K562 (cell line): ENCODE data around the gene TBC1D5. TPM values are rescaled to one million over a fixed set of nuclear protein-coding genes. Genes with fewer than 3 reads are reported as not detected.
"Not testable (repeated sequence)": the region's sequence is repeated elsewhere in the genome, so short reads cannot be mapped to it uniquely, and the experiment has no call there.

Experiments
- ATAC-seq: fragments of 200-7000 bp; cut with Tn5 transposase; 3 replicates; pipeline ENCODE4 v1.9.1; 2020; ENCODE audit warnings: moderate library complexity
- BruUV-seq: library from RNA; stranded (reverse); fragments of 400-500 nt; replicated peaks from 2 replicates; lab custom pipeline; 2021; lab: Mats Ljungman, UMichigan
- CTCF ChIA-PET: fragments of 300-600 bp; formaldehyde crosslinking; extraction: SDS; loops from one replicate; lab custom pipeline; 2021; ENCODE audit warnings: low intra/inter-chr PET ratio; lab: Yijun Ruan, JAX
- POLR2A ChIA-PET: fragments of 300-600, 350-650 bp; sonication (Branson Sonifier 250); formaldehyde crosslinking; extraction: SDS; loops from one replicate; lab custom pipeline; 2021; ENCODE audit warnings: antibody characterized with exemption, inconsistent platforms; lab: Yijun Ruan, JAX
- DNase-seq, 4 experiments: peaks; one replicate each; pipeline versions ENCODE4 v3.0.0 to v3.0.0-alpha.2; 2011 to 2018; ENCODE audit warnings: low spot score in 3 of 4, mixed read lengths in 3 of 4; ENCODE audit errors: extremely low read depth in 1 of 4
- FAIRE-seq: peaks from 2 replicates; lab custom pipeline; 2011; peaks lifted over from hg19 to GRCh38; lab: Jason Lieb, UNC
- H2AFZ ChIP-seq: 2 replicates; pipeline ENCODE4 v1.6.0; 2011; ENCODE audit warnings: low read depth, low read length, control low read depth, inconsistent platforms
- H3K27ac ChIP-seq: fragments of 200-600 bp; 3 replicates; pipeline ENCODE4 v1.8.0; 2011; ENCODE audit warnings: low read depth, mild to moderate bottlenecking, control low read depth, inconsistent platforms, low read length, moderate library complexity, mixed read lengths; ENCODE audit errors: extremely low read depth
- H3K27me3 ChIP-seq, 2 experiments: fragments of 300-600 bp in 1 of 2; 2 replicates in 1 of 2; 3 replicates in 1 of 2; pipeline versions ENCODE4 v1.6.0 to v1.8.0; 2011; ENCODE audit warnings: inconsistent platforms in 2 of 2, low read length in 2 of 2, mild to moderate bottlenecking in 1 of 2, mixed read lengths in 1 of 2, moderate library complexity in 1 of 2; ENCODE audit not compliant: control insufficient read depth in 2 of 2, insufficient read depth in 2 of 2
- H3K36me3 ChIP-seq: fragments of 300-600 bp; 3 replicates; pipeline ENCODE4 v1.8.0; 2011; ENCODE audit warnings: mild to moderate bottlenecking, low read length, inconsistent platforms; ENCODE audit not compliant: control insufficient read depth, insufficient read depth
- H3K4me1 ChIP-seq, 2 experiments: fragments of 200-600 bp in 1 of 2; replicated peaks in 1 of 2; 2 replicates in 1 of 2; 3 replicates in 1 of 2; pipeline versions ENCODE4 v1.5.1 to v1.8.0; 2011; ENCODE audit warnings: inconsistent platforms in 2 of 2, low read length in 2 of 2, mild to moderate bottlenecking in 1 of 2, mixed read lengths in 1 of 2, moderate library complexity in 1 of 2; ENCODE audit not compliant: control insufficient read depth in 2 of 2, insufficient read depth in 2 of 2
- H3K4me2 ChIP-seq: 2 replicates; pipeline ENCODE4 v1.6.1; 2011; ENCODE audit warnings: low read length, control low read depth, inconsistent platforms, mixed read lengths; ENCODE audit not compliant: insufficient read depth
- H3K4me3 ChIP-seq: fragments of 200-600 bp; sonication (generic), shearing (Covaris generic); 2 replicates; pipeline ENCODE4 v1.5.1; 2016; ENCODE audit warnings: control low read depth, inconsistent platforms
- H3K79me2 ChIP-seq: fragments of 200-600 bp; 3 replicates; pipeline ENCODE4 v1.8.0; 2011; ENCODE audit warnings: low read length, inconsistent platforms; ENCODE audit not compliant: control insufficient read depth, insufficient read depth
- H3K9ac ChIP-seq, 2 experiments: 2 replicates each; pipeline versions ENCODE4 v1.6.0 to v1.6.1; 2011; ENCODE audit warnings: low read depth in 2 of 2, low read length in 2 of 2, control low read depth in 1 of 2, inconsistent platforms in 1 of 2, mild to moderate bottlenecking in 1 of 2, mixed read lengths in 1 of 2; ENCODE audit not compliant: insufficient read depth in 1 of 2
- H3K9me1 ChIP-seq: one replicate; pipeline ENCODE4 v1.6.0; 2011; ENCODE audit warnings: inconsistent platforms, mild to moderate bottlenecking, low read length, moderate library complexity; ENCODE audit not compliant: control insufficient read depth, insufficient read depth
- H3K9me3 ChIP-seq: replicated peaks from 2 replicates; pipeline ENCODE4 v1.5.1; 2011; ENCODE audit warnings: low read depth, low read length, inconsistent platforms; ENCODE audit not compliant: control insufficient read depth, insufficient read depth
- H4K20me1 ChIP-seq: replicated peaks from 2 replicates; pipeline ENCODE4 v1.6.1; 2011; ENCODE audit warnings: low read length, inconsistent platforms, mixed read lengths; ENCODE audit not compliant: control insufficient read depth, insufficient read depth
- CEBPZ ChIP-seq: fragments of 150-350 bp; IDR thresholded peaks from 2 replicates; pipeline ENCODE4 v1.6.1; 2014; ENCODE audit warnings: low read depth, mild to moderate bottlenecking, low read length, borderline replicate concordance
- MEF2A ChIP-seq: IDR thresholded peaks from 2 replicates; pipeline ENCODE4 v1.6.1; 2011; ENCODE audit warnings: low read depth, mild to moderate bottlenecking, low read length, moderate library complexity; ENCODE audit not compliant: control insufficient read depth
- RBM25 ChIP-seq: fragments of 200-400 bp; formaldehyde crosslinking; IDR thresholded peaks from 2 replicates; pipeline ENCODE4 v1.6.1; 2018; ENCODE audit warnings: low read length, low read depth, moderate library complexity; ENCODE audit not compliant: severe bottlenecking
- SPI1 ChIP-seq: IDR thresholded peaks from 2 replicates; pipeline ENCODE4 v1.6.1; 2011; ENCODE audit warnings: low read depth, low read length, control low read depth, borderline replicate concordance
- TCFL5 ChIP-seq: fragments of 250-450 bp; sonication (Bioruptor Pico); conservative IDR thresholded peaks from 2 replicates; pipeline ENCODE4 v1.6.1; 2021; ENCODE audit warnings: mild to moderate bottlenecking, moderate library complexity, matching md5 sums
- ZNF146 ChIP-seq: IDR thresholded peaks from one replicate; pipeline ENCODE4 v1.6.1; 2018; ENCODE audit warnings: missing compliant biosample characterization; ENCODE audit not compliant: unreplicated experiment
- ZNF41 ChIP-seq: fragments of 250-450 bp; sonication (Bioruptor Pico); conservative IDR thresholded peaks from 2 replicates; pipeline ENCODE4 v1.4.0; 2020; ENCODE audit warnings: mild to moderate bottlenecking
- WGBS: fragments of 100-300 bp; shearing (Covaris generic); methylation state at CpG from one replicate; pipeline ENCODE4 v1.1.6; 2016; ENCODE audit warnings: low coverage, mixed read lengths; ENCODE audit not compliant: insufficient coverage; ENCODE audit errors: missing lambda C conversion rate; 5-methylcytosine and 5-hydroxymethylcytosine counted together
- in situ Hi-C: fragments of 300-500 bp; cut with MboI; formaldehyde crosslinking; loops from 4 replicates; pipeline ENCODE4 v1.15.0; 2018; ENCODE audit warnings: inconsistent platforms, mixed read lengths
- intact Hi-C: fragments of 100-400 bp; cut with micrococcal nuclease; formaldehyde crosslinking; loops from 2 replicates; pipeline ENCODE4 v1.14.2; 2022
- polyA plus RNA-seq, 8 experiments: library from polyadenylated mRNA; depleted of rRNA in 4 of 8; stranded (reverse) in 5 of 8; unstranded in 3 of 8; fragments of >200 nt; fragmentation: Nextera tagmentation in 2 of 8; fragmentation: Illumina TruSeq in 1 of 8; extraction: Ambion mirVana in 2 of 8; extraction: Trizol in 1 of 8; gene quantifications; 2 replicates each; pipeline versions ENCODE4 v1.2.1 to v1.2.3, GENCODE V29; 2011 to 2014; ENCODE audit warnings: inconsistent platforms in 1 of 8, missing spikeins in 1 of 8
- total RNA-seq, 7 experiments: library from RNA; depleted of rRNA in 6 of 7; stranded (reverse); fragments of >200 nt in 6 of 7; fragmentation: Illumina TruSeq in 2 of 7; extraction: Trizol in 2 of 7; gene quantifications; 2 replicates each; pipeline versions ENCODE4 v1.2.1 to v1.2.3, GENCODE V29; 2011 to 2021; ENCODE audit warnings: low replicate concordance in 1 of 7

Gene TBC1D5
- total and polyA plus RNA-seq, 9 of the 15 experiments (the other 6 are each of a cell fraction or from before 2014, with no cell fraction given), result 2.9 to 38.1 (median 25.6) TPM

DNA sequence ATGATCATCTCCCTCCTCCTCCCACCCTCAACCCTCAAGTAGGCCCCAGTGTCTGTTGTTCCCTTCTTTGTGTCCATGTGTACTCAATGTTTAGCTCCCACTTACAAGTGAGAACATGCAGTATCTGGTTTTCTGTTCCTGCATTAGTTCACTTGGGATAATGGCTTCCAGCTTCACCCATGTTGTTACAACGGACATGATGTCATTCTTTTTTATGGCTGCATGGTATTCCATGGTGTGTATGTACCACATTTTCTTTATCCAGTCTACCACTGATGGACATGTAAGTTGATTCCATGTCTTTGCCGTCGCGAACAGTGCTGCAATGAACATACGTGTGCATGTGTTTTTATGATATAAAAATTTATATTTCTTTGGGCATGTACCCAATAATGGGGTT is 16.6 kb downstream of the TBC1D5 start:
- H3K27me3 ChIP-seq, DNase-seq, POLR2A ChIA-PET, H3K4me3 ChIP-seq, ATAC-seq, H4K20me1 ChIP-seq: not testable (repeated sequence)
- TF ChIP-seq ZNF146 (CRISPR knock-in tag) (peak; percentile 56), RBM25 (peak; percentile 10)
- TF ChIP-seq, all 486 proteins: peak for 2; not testable (repeated sequence) for 484
- H3K9me3 ChIP-seq, FAIRE-seq, in situ Hi-C loops, H3K9ac ChIP-seq, CTCF ChIA-PET, H3K4me2 ChIP-seq, H2AFZ ChIP-seq, intact Hi-C loops, H3K9me1 ChIP-seq, H3K27ac ChIP-seq, BruUV-seq: not testable (repeated sequence)
- peaks cover 12 to 20% of the 10 kb centered on the region in 2 experiments; a peak in 4 of 5 replicates for H3K4me1 ChIP-seq
- peaks cover 20% of the 10 kb centered on the region for H3K79me2 ChIP-seq
- WGBS, result 96% methylated on average over 5 of the region's 5 CpGs
- peaks cover 26% of the 10 kb centered on the region; the same call in 2 of the 3 replicates for H3K36me3 ChIP-seq

GRCh38 chr3:17724948-17725347 is 17.5 kb downstream of the TBC1D5 start:
- Histone ChIP-seq H3K79me2 (peaks cover 20% of the 10 kb centered on the region), H4K20me1 (no peaks in the 10 kb centered on the region), H3K9me3 (no peaks in the 10 kb centered on the region; the same call in 1 of the 2 replicates), H3K36me3 (peaks cover 26% of the 10 kb centered on the region; the same call in 2 of the 3 replicates), H3K4me1 (peaks cover 11 to 12% of the 10 kb centered on the region in 2 experiments; a peak in 4 of 5 replicates), H3K4me3 (no peak overlapping the region), H3K27me3 (no peaks in the 10 kb centered on the region), H2AFZ (no peak overlapping the region), H3K4me2 (no peak overlapping the region), H3K9me1 (no peaks in the 10 kb centered on the region), H3K27ac (no peak overlapping the region), H3K9ac (no peak overlapping the region)
- WGBS, result 17% methylated on average over 1 of the region's 1 CpG
- no TSS peak for BruUV-seq
- CTCF ChIA-PET, result no interaction called here
- in situ Hi-C loops, result no loop called here
- TF ChIP-seq CEBPZ (no peak), TCFL5 (CRISPR knock-in tag) (no peak), MEF2A (peak; percentile 27; the same call in 1 of the 2 replicates), SPI1 (no peak), ZNF41 (CRISPR knock-in tag) (peak; percentile 96)
- ATAC-seq (no peak), DNase-seq (no peak), FAIRE-seq (no peak)
- intact Hi-C loops, result no loop called here
- POLR2A ChIA-PET, result interaction anchor here (0.9 kb wide), 1 partner anchor 41 kb away, joined by 4 read pairs; no protein-coding TSS in a partner anchor
